Retina (tissue), 1 donor: ENCODE results near the gene NCCRP1.

Source experiments
- DNase-seq: peaks from one replicate; pipeline ENCODE4 v3.0.0-alpha.2; 2016

Gene NCCRP1

DNA sequence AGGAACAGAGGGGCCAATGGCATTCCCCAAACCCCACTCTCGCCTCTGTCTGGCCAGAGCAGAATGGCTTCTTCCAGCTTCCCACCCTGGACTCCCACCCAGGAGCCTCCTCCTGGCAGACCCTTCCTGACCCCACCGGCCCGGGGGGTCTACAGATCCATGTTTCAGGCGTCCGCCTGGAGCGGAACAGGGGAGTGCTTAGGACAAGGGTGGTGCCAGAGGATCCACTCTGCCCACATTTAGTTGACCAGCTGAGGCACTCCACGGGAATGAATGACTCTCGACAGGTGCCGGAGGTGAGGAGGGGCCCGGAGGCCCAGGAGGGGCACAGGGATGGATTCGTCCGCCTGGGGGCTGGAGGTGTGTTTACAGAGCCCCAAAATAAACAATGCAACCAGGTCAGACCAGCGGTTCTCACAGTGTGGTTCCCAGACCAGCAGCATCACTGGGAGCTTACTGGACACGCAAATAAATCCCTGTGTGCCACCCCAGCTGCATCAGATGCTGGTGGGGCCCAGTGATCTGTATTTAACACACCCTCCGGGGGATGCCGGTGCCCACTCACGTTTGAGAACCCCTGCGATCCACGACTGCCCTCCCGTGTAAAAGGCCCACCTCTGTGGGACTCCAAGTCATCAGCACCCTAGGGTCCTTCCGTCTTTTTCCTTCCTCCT lies 15.1 kb upstream of the NCCRP1 start:
- no peak for DNase-seq

DNA sequence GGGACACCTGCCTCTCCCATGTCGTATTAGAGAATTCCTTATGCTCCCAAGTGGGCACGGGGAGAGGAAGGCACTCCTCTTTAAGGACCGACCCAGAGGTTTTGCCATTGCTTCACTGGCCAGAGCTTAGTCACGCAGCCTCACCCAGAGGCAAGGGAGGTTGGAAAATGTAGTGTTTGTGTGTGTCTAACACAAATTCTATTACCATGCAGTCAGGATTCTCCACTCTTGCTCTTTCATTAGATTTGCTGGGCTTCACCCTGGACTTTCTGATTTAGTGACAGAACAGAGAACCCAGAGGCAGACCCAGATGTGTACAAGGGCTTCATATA lies 14.6 kb upstream of the NCCRP1 start:
- DNase-seq: no peak

DNA sequence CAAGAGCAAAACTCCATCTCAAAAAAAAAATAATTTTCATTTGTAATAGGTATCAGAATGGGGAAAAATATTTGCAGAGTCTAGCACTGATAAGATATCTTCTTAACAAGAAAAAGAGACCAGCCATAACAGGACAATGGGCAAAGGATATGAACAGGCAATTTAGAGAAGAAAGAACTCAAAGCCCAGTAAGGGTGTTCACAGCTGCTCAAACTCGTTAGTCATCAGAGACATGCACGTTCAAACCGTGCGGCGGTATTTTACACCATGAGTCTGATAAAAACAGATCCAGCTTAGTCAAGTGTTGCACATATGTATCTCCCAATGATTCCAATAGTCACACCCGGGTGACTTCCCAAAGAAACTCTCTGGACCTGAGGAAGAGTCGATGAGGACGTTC lies 13.7 kb upstream of the NCCRP1 start:
- no peak for DNase-seq

DNA sequence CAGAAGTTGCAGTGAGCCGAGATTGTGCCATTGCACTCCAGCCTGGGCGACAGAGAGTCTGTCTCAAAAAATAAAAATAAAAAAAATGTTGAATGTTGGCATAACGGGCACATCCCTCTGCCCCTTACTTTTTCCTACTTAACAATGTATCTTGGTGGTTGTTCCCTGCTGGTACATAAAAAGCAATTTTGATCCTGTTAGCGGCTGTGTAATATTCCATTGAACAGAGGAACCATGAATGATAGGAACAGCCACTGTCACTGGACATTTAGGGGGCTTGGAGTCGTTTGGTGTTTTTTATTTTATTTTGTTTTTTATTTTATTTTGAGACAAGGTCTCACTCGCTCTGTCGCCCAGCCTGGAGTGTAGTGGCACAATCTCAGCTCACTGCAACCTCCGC lies 10.4 kb upstream of the NCCRP1 start:
- no peak for DNase-seq

DNA sequence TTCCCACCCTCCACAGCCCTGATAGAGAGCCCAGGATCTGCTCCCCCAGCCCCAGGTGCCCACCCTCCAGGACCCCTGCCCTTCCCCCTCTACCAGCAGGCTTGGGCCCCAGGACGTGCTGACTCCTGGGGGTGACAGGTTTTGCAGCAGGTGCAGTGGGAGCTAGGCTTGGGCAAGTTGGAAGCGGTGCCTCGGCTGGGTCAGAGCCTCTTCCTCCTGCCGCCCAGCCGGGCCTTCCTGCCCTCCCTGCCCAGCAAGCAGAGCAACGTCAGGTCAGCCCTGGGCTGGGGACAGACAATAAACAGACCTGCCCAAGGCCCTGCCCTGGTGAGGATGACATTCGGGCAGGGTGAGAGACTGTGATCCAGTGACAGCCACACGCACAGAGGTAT lies 9.2 kb upstream of the NCCRP1 start:
- no peak for DNase-seq

DNA sequence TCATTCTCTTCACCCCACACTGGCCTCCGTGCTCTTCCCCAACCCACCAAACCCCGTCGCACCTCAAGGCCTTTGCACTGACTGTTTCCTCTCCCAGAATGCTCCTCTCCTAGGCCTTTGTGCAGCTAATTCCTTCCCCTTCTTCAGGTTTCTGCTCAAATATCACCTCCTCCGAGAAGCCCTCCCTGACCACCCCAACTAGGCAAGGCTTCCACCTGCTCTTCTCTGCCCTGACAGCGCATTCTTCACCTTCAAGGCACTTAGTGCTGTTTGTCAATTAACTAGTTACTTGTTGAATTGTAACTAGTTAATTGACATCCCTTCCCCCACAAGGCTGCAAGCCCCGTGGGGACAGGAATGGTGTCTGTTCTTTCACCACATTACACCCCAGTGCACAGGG lies 7.8 kb upstream of the NCCRP1 start:
- DNase-seq: no peak

DNA sequence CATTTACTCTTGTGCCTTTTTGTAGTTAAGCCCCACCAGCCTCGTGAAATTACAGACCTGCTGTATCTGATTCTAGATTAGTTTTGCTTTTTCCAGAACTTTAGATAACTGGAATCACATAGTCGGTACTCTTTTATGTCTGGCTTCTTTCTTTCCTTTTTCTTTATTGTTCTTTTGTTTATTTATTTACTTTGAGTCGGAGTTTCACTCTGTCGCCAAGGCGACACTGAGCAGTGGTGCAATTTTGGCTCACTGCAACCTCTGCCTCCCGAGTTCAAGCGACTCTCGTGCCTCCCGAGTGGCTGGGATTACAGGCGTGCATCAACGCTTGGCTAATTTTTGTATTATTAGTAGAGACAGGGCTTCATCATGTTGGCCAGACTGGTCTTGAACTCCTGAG lies 6.0 kb upstream of the NCCRP1 start:
- no peak for DNase-seq

DNA sequence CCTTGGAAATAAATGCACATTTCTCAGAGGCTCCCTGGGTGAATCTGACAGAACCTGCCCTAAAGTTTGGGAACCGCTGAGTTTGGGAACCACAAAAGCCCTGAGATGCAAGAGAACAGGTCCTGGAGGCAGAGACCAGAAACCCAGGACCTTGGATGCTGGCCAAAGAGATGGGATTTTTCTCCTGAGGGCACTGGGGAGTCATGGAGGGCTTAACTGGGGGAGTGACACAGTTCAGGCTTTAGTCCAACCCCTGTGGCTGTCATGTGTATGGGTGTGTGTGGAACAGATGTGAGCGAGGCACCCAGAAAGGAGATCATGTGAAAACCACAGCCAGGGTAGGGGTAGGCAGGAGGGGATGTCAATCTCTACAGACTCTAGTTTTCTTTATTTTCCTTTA lies 3.9 kb upstream of the NCCRP1 start:
- no peak for DNase-seq

DNA sequence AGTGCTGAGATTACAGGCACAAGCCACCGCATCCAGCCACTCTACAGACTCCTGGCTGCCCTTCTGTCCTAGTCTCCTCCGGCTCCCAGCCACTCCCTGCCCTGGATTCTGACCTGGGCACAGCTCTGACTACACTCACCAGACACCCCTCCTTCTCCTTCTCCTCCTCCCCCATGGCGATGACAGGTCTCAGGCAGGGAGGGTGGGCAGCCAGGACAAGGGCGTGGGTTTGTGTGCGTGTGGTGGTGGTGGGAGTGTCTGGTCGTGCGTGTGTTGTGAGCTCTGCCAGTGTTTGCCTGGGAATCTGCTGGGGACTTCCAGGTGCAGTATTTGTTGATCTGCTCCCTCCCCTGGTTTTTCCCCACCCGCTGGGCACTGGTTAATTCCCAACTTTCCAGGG lies 3.0 kb upstream of the NCCRP1 start:
- no peak for DNase-seq

DNA sequence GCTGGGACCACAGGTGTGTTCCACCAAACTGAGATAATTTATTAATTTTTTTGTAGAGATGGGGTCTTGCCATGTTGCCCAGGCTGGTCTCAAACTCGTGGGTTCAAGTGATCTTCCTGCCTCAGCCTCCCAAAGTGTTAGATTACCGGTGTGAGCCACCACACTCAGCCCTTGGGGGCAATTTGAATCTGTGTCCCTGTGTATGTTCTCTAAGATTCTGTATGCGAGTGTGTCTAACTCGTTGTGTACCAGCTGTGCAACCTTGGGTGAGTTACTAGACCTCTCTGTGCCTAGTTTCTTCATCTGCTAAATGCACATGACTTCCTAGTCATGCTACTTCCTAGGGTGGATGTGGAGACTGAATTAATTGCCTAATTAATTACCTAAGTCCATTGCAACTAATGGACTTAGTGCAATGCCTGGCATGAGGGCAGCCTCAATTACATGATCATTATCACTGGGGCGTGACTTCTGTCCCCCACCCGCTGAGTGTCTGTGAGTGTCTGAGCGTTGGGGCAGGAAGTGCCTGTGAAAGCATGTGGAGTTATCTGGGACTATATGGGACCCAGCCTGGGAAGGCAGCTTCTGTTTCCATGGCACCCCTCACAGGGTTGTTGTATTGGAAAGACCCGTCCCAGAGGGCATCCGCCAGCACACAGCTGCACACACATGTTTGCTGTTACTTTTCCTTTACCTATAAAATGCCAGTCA lies 1.8 kb upstream of the NCCRP1 start:
- no peak for DNase-seq

DNA sequence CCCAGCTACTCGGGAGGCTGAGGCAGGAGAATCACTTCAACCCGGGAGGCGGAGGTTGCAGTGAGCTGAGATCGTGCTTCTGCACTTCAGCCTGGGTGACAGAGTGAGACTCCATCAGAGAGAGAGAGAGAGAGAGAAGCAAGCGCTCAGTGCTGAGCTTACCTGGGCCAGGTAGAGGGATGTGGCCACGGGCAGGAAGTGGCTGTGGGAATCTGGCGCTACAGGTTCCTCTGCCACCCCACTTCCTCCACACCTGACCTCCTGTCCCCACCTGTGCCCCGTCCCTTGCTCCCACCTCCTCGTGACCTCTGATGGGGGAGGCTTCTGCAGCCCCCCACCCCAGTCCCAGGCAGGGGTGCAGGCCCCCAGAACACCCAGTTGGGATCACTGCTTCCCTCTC lies 1.0 kb upstream of the NCCRP1 start:
- no peak for DNase-seq

DNA sequence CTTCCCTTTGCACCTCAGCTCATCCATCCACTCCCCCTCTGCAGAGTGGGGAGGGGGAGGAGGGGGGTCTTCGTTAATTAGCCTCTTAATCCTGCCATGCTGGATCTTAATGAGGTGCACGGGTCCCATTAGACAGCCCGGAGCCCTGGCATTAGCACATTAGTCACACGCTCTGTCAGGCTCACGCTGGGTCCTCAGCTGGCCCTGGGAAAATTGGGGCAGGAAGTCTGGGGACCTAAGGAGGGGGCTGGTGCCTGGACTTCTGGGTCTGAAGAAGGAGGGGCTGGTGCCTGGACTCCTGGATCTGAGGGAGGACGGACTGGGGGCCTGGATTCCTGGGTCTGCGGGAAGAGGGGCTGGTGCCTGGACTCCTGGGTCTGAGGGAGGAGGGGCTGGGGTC lies 444 bp upstream of the NCCRP1 start:
- DNase-seq: peak; percentile 65

DNA sequence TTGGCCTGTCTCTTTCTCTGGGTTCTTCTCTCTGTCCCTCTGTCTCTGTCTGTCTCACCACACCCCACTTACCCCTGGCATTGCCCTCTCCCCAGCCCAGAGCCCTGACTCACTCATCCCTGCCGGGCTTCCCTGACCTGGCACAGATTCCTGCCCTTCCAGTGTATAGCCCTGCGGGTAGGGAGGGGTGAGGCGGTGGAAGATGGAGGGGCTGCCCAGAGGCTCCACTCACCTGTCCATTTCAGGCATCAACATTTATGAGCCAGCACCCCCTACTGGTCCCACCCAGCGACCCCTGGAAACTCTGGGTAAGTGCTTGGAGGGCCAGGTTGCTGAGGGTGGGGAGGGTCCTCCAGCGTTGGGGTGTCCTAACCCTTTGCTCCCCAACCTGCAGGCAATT lies 1.0 kb downstream of the NCCRP1 start:
- no peak for DNase-seq

DNA sequence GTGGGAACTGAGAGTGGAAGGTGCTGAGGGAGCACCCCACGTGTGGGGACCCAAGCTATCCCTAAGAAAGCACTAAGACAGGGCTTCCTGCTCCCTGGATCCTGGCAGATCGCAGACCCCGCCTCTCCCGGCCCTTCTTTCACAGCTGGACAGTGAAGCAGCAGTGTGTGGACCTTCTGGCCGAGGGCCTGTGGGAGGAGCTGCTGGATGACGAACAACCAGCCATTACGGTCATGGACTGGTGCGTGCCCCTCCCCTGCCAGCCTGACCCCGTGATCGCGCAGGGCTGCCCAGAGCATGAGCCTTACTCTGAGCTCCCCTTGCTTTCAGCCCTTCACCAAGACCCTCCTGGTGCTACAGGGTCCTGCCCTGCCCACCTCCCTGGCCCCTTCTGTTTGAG lies 2.3 kb downstream of the NCCRP1 start:
- DNase-seq: no peak

DNA sequence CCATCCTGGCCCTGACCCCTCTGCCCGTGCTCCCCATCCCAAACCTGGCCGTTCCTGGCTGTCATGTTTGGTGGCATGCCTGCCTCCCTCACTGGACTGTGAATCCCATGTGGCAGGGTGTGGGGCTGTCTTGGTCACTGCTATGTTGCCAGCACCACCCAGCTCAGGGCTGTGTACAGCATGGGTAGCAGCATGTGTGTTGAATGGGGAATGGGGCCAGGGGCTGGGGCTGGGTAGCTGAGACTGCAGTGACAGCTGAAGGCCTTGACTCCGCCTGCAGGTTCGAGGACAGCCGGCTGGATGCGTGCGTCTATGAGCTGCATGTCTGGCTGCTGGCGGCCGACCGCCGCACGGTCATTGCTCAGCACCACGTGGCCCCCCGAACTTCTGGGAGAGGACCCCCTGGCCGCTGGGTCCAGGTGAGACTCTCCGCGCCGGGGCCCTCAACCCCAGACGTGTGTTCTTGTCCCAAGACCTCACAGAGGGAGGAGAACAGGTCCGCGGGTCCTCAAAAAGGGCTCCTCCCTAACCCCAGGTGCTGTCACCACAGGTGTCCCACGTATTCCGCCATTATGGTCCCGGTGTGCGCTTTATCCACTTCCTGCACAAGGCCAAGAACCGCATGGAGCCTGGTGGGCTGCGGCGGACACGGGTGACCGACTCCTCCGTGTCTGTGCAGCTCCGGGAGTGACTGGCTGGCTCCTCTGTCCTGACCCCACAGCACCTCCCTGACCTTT lies 3.5 kb downstream of the NCCRP1 start:
- DNase-seq: no peak

DNA sequence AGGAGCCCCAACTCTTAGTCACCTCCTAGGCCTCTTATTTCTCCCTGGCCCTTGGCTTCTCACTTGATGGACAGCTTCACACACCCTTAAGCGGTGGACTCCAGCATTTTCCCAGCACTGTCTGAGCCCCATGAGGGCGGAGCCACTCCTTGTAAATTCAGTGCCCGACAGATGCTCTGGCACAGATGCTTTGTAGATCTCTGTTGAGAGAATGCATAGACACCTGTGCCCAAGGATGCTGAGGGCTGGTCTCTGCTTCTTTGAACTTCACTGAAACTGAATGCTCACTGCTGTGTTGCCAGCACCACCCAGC lies 4.0 kb downstream of the NCCRP1 start:
- no peak for DNase-seq

DNA sequence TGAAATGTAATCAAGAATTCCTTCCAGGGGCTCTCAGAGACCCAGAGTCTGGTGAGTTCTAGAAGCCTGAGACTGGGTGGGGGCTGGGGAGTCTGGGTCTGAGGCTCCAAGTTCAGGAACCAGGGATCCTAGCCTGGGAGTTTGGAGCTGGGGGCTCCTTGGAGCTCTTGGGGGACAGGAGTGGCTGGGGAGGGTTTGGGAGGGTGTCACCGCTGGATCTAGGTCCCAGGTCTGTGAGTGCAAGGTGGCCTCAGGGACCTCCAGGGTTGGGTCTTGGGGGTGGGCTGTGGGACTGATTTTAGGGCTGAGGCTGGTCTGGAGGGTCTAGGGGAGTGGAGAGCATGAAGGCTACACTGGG lies 6.2 kb downstream of the NCCRP1 start:
- DNase-seq: no peak

DNA sequence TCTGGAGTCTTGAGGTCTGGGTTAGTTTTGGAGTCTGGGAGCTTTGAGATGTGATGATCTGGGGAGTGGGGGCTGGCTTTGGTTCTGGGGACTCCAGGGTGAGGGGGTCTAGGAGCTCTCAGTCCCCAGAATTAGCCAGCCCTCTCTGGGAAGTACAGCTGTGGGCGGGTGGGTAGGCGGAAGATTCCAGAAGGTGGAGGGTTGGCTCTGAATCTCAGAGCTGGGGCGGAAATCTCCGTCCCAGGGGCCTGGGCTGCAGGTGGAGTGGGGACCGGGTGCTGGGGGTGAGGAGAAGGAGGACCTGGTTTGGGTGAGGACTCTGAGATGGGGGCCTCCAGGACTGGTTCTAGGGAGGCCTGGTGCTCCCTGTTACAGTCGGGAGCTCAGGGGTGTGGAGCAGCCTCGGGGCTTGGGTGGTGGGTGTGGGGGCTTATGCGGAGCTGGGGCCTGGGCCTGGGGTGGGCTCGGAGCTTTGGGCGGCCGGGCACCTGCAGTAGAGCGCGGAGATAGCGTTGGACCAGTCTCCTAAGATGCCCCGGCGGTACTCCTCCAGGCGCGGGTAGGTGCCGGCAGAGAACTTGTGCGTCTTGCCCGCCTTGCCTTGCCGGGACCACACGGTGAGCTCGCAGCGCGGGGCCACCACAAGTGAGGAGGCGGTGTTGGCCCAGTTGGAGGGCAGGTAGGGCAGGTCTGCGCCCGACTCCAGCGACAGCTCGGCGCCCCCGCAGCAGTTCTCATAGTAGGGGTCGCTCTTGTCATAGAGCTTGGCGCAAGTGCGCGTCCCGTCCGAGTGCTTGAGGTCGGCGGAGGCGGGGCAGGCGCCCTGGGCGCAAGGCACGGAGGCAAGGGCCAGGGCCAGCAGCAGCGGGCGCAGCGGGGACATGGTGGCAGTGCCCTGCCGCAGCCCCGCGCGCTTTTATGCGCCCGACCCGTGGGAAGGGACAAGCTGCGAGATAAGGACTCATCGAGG lies 6.9 kb downstream of the NCCRP1 start, which contains the start of gene SYCN:
TSS of gene SYCN (minus strand) at position 892 of the 970 bp plus-strand sequence. CDS start at position 883, 9 bp downstream.
- no peak for DNase-seq

DNA sequence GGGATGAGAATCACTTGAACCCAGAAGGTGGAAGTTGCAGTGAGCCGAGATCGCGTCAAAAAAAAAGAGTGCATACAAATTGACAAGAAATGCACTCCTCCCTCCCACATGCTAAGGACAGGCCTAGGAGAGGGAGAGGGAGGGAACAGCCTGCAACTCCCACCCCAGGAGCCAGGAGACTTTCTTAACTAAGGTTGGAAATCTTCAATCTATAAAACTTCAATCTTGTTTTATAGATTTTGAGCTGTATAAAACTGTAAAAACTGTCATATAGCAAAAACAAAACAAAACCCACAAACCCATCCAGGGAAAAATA lies 8.6 kb downstream of the NCCRP1 start:
- DNase-seq: no peak

DNA sequence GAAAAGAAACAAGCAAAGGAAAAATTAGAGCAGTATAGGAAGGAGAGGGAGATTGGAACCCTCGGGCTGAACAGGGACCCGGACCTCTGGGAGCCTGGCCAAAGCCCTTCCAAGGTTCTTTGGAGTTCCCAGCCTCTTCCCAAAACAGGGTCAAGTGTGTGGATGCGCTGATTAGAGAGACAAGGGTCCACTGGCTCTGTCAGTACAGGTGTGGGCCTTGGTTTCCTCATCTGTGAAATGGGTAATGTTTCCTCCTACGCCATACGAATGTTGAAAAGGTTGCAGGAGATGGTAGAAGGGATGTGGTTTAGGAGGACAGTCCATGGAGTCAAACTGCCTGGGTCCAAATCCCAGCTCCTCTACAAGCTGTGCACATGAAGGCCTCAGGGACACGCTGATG lies 9.4 kb downstream of the NCCRP1 start:
- DNase-seq: no peak

DNA sequence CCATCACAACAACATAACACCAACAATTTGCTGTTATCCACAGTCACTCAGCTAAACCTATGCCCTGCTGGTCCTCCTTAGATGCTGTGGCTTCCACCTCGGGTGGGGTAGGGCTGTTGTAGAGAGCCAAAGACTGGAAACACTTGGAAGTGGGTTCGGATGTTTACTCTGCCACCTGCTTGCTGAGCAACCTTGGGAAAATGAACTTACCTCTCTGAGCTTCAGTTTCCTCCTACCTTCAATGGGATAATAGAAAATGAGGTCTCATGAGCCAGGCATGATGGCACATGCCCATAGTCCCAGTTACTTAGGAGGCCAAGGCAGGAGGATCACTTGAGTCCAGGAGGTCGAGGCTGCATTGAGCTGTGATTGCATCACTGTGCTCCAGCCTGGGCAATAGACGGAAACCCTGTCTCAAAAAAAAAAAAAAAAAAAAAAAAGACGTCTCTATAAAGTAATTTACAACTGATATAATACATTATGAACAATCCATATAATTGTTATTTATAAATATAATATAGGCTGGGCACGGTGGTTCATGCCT lies 10.6 kb downstream of the NCCRP1 start:
- DNase-seq: no peak

DNA sequence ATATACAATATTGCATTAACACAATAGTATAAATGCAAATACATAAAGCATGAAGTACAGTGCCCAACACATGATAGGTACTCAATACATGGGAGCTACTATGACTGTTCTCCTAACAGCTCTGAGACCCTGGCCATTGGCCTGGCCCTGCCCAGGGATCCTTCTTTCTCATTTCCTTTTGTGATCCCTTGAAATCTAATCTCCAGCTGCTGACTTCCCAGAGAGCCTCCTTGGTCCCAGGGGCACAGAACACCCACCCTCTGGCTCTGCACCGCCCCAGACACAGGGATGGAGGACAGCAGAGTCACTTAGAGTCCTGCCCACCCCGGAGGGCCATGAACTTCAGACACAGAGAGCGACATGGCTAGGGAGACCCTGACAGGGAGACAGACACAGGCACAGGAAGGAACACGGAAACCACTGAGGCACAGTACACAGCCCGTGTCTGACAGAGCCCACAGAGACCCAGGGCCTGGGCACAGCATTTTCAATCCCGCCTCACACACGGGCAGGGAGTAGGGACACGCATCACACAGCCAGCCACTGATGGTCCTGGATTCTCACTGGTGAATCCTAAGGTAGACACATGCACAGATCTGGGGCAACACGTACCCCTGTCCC lies 11.5 kb downstream of the NCCRP1 start:
- DNase-seq: no peak

DNA sequence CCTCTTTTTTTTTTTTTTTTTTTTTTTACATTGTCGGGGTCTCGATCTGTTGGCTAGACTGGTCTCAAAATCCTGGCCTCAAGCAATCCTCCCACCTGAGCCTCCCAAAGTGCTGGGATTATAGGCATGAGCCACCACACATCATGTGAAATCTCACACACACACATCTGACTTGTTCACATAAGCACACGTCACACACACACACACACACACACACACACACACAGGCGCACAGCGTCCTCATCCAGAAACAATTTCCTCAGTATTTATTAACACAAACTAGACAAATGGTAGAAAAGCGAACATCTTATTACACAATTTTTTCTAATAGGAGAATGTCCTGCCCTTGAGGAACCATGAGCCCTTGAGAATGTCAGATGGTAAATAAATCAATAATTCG lies 12.4 kb downstream of the NCCRP1 start:
- DNase-seq: no peak
